Measurements from ENCODE around the gene GALR3.

Gene GALR3, protein sequence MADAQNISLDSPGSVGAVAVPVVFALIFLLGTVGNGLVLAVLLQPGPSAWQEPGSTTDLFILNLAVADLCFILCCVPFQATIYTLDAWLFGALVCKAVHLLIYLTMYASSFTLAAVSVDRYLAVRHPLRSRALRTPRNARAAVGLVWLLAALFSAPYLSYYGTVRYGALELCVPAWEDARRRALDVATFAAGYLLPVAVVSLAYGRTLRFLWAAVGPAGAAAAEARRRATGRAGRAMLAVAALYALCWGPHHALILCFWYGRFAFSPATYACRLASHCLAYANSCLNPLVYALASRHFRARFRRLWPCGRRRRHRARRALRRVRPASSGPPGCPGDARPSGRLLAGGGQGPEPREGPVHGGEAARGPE
- long read RNA-seq = 0 reads

DNA sequence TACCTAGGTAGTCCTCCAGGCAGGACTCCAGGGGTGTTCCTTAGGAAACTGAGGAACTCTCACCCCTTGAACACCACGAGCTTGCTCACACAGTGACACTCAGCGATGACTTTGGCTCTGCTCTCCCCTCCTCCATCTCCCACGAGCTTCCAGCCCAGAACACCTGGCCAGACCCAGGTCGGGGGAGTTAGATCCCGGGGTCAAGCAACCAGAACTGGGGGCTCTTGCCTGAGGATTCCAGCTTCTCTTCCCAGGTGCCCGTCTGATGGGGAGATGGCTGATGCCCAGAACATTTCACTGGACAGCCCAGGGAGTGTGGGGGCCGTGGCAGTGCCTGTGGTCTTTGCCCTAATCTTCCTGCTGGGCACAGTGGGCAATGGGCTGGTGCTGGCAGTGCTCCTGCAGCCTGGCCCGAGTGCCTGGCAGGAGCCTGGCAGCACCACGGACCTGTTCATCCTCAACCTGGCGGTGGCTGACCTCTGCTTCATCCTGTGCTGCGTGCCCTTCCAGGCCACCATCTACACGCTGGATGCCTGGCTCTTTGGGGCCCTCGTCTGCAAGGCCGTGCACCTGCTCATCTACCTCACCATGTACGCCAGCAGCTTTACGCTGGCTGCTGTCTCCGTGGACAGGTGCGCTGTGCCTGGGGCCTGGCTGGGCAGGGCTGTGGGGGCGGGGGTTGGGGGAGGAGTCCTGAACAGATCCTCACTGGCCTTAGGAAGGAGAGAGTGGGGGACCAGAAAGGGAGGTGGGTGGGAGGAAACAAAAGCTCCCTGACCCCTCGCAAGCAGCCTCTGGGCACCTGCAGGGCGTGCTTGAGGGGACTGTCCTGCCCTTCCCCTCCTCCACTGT lies at the start of gene GALR3:
Gene GALR3 (plus strand): TSS at position 249 of the 852 bp plus-strand sequence. CDS start 25 bp downstream, at position 274.
- TF ChIP-seq, protein P1, sequence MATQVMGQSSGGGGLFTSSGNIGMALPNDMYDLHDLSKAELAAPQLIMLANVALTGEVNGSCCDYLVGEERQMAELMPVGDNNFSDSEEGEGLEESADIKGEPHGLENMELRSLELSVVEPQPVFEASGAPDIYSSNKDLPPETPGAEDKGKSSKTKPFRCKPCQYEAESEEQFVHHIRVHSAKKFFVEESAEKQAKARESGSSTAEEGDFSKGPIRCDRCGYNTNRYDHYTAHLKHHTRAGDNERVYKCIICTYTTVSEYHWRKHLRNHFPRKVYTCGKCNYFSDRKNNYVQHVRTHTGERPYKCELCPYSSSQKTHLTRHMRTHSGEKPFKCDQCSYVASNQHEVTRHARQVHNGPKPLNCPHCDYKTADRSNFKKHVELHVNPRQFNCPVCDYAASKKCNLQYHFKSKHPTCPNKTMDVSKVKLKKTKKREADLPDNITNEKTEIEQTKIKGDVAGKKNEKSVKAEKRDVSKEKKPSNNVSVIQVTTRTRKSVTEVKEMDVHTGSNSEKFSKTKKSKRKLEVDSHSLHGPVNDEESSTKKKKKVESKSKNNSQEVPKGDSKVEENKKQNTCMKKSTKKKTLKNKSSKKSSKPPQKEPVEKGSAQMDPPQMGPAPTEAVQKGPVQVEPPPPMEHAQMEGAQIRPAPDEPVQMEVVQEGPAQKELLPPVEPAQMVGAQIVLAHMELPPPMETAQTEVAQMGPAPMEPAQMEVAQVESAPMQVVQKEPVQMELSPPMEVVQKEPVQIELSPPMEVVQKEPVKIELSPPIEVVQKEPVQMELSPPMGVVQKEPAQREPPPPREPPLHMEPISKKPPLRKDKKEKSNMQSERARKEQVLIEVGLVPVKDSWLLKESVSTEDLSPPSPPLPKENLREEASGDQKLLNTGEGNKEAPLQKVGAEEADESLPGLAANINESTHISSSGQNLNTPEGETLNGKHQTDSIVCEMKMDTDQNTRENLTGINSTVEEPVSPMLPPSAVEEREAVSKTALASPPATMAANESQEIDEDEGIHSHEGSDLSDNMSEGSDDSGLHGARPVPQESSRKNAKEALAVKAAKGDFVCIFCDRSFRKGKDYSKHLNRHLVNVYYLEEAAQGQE (IDR thresholded peaks at IDR 0.05; ENCODE audit: insufficient replicate concordance, low read depth) = no peak
- TF ChIP-seq SPI1 (IDR thresholded peaks at IDR 0.05; ENCODE audit: borderline replicate concordance, low read depth) (no peak), GABPA (IDR thresholded peaks at IDR 0.05; ENCODE audit: low read depth) (no peak), POLR2AphosphoS5 (IDR thresholded peaks at IDR 0.05; ENCODE audit: low read depth) (no peak)
- TF ChIP-seq, protein P2, sequence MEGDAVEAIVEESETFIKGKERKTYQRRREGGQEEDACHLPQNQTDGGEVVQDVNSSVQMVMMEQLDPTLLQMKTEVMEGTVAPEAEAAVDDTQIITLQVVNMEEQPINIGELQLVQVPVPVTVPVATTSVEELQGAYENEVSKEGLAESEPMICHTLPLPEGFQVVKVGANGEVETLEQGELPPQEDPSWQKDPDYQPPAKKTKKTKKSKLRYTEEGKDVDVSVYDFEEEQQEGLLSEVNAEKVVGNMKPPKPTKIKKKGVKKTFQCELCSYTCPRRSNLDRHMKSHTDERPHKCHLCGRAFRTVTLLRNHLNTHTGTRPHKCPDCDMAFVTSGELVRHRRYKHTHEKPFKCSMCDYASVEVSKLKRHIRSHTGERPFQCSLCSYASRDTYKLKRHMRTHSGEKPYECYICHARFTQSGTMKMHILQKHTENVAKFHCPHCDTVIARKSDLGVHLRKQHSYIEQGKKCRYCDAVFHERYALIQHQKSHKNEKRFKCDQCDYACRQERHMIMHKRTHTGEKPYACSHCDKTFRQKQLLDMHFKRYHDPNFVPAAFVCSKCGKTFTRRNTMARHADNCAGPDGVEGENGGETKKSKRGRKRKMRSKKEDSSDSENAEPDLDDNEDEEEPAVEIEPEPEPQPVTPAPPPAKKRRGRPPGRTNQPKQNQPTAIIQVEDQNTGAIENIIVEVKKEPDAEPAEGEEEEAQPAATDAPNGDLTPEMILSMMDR (IDR thresholded peaks at IDR 0.05; ENCODE audit: insufficient read depth, low read length) = no peak
- DNase-seq (ENCODE audit: low read depth in 1 of 2, low spot score in 1 of 2) = no peak
- peaks cover 6% of the 10 kb centered on the region for H3K27me3 ChIP-seq (ENCODE audit: insufficient read depth, poor library complexity, severe bottlenecking)
- no peak within 1 kb of the TSS for H3K27ac ChIP-seq (replicated peaks)
- no peak within 1 kb of the TSS for H3K4me3 ChIP-seq (replicated peaks; ENCODE audit: insufficient read depth, low read length)

DNA sequence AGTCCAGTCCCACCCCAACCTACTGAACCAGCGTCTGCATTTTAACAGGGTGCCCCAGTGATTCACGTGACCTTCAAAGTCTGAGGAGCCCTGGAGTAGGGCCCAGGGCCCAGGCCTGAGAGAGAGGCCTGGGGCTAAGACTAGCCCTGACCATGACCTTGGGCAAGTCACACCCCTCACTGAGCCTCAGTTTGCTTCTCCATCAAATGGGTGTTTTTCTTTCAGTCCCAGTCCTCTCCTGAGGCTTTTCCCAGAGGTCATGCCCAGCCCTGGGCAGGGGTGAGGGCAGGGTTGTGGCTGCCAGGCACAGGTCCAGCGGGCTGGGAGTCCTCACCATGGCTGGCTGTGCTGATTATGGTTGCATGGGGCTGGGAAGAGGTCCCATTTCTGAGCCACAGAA lies 48.5 kb upstream of the GALR3 start:
- no peak for DNase-seq (ENCODE audit: low read depth in 1 of 2, low spot score in 1 of 2)
- Histone ChIP-seq H3K27me3 (ENCODE audit: insufficient read depth, poor library complexity, severe bottlenecking) (no peaks in the 10 kb centered on the region), H3K4me3 (replicated peaks; ENCODE audit: insufficient read depth, low read length) (no peak overlapping the region), H3K27ac (replicated peaks) (no peak overlapping the region)
- no peak for TF ChIP-seq GABPA (IDR thresholded peaks at IDR 0.05; ENCODE audit: low read depth)
- TF ChIP-seq SPI1 (IDR thresholded peaks at IDR 0.05; ENCODE audit: borderline replicate concordance, low read depth) = no peak
- no peak for TF ChIP-seq POLR2AphosphoS5 (IDR thresholded peaks at IDR 0.05; ENCODE audit: low read depth)
- TF ChIP-seq, protein P1 (IDR thresholded peaks at IDR 0.05; ENCODE audit: insufficient replicate concordance, low read depth) = no peak
- TF ChIP-seq, protein P2 (IDR thresholded peaks at IDR 0.05; ENCODE audit: insufficient read depth, low read length) = no peak

DNA sequence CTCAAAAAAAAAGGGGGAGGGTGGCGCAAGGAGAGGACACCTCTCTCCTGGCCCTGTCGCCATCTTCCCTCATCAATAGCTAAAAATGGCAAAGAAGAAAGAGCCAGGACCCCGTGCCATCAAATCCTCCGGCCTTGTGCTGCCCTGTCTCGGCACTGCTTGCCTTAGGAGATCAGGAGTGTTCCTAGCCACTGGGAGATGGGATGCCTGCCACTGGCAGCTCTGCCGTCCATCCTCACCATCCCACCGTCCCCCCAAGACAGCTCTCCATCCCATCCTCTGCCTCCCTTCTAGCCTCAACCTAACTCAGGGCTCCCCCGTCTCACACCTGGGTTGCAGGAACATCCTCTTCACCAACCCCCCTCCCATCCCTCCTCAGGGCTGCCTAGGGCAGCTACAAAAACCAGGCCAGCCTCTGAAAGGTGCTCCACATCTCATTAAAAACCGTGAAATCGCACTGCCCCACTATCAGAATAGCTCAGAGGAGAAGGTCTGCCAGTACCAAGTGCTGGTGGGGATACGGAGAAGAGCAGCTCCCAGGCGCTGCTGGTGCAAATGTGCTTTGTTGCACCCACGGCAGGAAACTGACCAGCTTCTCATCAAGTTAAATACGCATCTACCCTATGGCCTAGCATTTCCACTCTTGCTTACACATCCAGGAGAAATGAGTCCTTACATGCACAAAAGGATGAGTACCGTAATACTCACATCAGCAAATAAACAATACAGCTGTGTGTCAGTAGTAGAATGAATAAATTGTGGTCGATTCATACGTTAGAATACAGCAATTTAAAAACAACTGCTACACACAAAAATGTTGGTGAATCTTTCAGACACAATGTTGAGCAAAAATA lies 47.2 kb upstream of the GALR3 start:
- TF ChIP-seq SPI1 (IDR thresholded peaks at IDR 0.05; ENCODE audit: borderline replicate concordance, low read depth) (no peak), POLR2AphosphoS5 (IDR thresholded peaks at IDR 0.05; ENCODE audit: low read depth) (0 out of 2 replicates have a peak, but pooled peaks have one; percentile 20)
- TF ChIP-seq, protein P1 (IDR thresholded peaks at IDR 0.05; ENCODE audit: insufficient replicate concordance, low read depth) = no peak
- TF ChIP-seq, protein P2 (IDR thresholded peaks at IDR 0.05; ENCODE audit: insufficient read depth, low read length) = no peak
- DNase-seq (ENCODE audit: low read depth in 1 of 2, low spot score in 1 of 2) = no peak
- no peak overlapping the region for H3K27ac ChIP-seq (replicated peaks)
- H3K4me3 ChIP-seq (replicated peaks; ENCODE audit: insufficient read depth, low read length) = no peak overlapping the region
- no peaks in the 10 kb centered on the region for H3K27me3 ChIP-seq (ENCODE audit: insufficient read depth, poor library complexity, severe bottlenecking)

All from HL-60 (cell line).